Dendritic cell treated with granulocyte-macrophage colony-stimulating factor and Interleukin-4, amounts not matched to agents 40 ng/mL and 50 ng/mL, for 4 days (primary cell): ENCODE data around the gene POLA1.

Experiments
- H3K27ac Mint-ChIP-seq: one replicate; pipeline ENCODE4 v1.8.0; 2022; ENCODE audit warnings: mild to moderate bottlenecking, mixed read lengths
- H3K27me3 Mint-ChIP-seq: one replicate; pipeline ENCODE4 v1.8.0; 2022; ENCODE audit warnings: mild to moderate bottlenecking, mixed read lengths
- H3K36me3 Mint-ChIP-seq: one replicate; pipeline ENCODE4 v1.8.0; 2022; ENCODE audit warnings: low read depth, mixed read lengths
- H3K4me1 Mint-ChIP-seq: one replicate; pipeline ENCODE4 v1.8.0; 2022; ENCODE audit warnings: low read depth, mixed read lengths
- H3K4me3 Mint-ChIP-seq: one replicate; pipeline ENCODE4 v1.8.0; 2022; ENCODE audit warnings: mild to moderate bottlenecking, moderate library complexity, mixed read lengths
- H3K9me3 Mint-ChIP-seq: one replicate; pipeline ENCODE4 v1.8.0; 2022; ENCODE audit warnings: mixed read lengths
- intact Hi-C: fragments of 100-400 bp; cut with micrococcal nuclease; formaldehyde crosslinking; loops from one replicate; pipeline ENCODE4 v1.15.0; 2022

Gene POLA1

DNA sequence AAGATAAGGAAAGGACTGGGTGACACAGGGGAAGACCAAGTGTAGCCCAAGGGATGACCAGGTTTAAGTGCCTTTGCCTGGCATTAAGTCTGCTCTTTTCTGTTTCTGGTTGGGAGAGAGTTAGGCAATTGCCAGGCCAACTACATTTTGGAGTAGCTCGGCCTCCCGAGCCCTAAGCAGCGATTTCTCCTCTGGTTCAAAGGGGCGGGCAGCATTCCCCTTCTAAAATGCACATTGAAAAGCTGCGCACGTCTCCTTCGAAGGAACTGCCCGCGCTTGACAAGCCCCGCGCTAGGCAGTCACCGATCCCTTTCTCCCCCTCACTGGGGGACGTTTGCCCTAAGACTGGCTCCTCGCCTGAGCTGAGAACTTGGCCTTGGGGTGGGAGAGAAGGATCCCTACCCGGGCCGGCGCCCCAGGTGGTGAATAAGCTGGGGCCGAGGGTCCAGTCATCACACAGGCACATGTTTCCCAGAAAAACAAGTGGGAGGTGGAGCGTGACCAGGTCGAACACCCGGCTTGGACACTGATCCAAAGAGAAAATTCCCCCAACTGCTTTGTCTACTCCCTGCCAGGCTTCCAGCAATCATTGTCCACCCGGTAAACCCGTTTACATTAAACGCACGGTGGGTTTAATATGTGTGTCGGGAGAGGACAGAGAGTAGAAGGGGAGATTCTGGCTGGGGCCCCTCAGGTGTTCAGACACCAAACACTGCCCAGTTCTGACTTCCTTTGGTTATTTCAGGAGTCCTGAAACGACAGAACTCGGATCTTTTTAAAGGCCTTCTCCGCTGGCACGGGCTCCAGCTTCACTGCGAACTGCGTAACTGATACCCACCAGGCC is 318.1 kb downstream of the POLA1 start:
- Mint-ChIP-seq H3K27ac (no peak overlapping the region), H3K4me1 (peaks cover 21% of the 10 kb centered on the region), H3K36me3 (no peaks in the 10 kb centered on the region), H3K4me3 (no peak overlapping the region), H3K9me3 (no peaks in the 10 kb centered on the region), H3K27me3 (peaks cover 88% of the 10 kb centered on the region)
- intact Hi-C loops = no loop called here

DNA sequence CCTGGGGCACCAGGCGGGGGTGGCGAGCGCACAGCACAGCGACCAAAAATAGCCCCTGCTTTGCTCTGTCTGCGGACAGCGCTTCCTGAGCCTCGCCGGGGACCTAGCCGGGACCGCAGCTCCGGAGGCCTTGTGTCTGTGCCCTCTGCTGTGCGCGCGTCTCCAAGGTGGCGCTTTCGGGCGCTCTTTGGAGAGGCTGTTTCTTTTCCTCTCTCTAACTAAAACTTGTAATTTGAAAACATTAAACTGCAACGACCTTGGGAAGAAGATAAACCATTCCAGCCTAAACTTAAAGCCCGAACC is 318.7 kb downstream of the POLA1 start:
- intact Hi-C loops = no loop called here
- Mint-ChIP-seq H3K4me3 (no peak overlapping the region), H3K36me3 (no peaks in the 10 kb centered on the region), H3K9me3 (no peaks in the 10 kb centered on the region), H3K27me3 (peaks cover 90% of the 10 kb centered on the region), H3K4me1 (peaks cover 22% of the 10 kb centered on the region), H3K27ac (no peak overlapping the region)

DNA sequence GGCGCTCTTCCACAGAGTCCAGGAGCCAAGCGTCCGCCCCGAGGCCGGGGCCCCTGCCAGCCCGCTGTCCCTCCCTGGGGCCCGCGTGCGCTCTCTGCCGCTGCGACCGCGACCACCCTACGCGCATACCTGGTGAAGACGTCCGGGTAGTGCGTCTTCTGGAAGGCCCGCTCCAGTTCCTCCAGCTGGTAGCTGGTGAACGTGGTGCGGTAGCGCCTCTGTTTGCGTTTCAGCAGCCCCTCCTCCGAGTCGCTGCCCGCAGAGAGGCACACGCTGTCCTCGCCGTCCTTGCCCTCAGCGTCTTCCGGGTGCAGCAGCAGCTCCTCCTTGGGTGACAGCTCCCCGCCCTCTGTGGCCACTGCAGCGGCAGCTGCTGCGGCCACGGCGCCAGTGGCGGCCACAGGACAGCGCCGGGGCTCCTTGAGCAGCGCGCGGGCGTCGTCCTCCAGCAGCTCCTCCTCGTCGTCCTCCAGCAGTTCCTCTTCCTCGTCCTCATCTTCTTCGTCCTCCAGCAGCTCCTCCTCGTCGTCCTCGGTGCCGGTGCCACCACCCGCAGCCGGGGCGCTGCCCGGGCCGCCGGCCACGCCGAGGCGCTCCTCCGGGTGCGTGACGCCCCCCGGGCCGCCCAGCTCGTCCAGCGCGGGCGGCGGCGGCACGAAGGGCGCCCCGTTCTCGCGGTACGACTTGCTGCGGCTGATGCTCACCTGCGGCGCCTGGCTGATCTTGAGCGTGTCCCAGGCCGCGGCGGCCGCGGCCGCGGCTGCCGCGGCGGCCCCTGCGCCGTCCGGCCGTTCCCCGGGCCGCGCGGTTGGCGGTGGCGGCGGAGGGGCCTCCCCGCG is 319.3 kb downstream of the POLA1 start:
- intact Hi-C loops = no loop called here
- Mint-ChIP-seq H3K4me1 (peaks cover 27% of the 10 kb centered on the region), H3K9me3 (no peaks in the 10 kb centered on the region), H3K27ac (no peak overlapping the region), H3K4me3 (peak overlapping the region; percentile 80), H3K27me3 (peaks cover 90% of the 10 kb centered on the region), H3K36me3 (no peaks in the 10 kb centered on the region)

DNA sequence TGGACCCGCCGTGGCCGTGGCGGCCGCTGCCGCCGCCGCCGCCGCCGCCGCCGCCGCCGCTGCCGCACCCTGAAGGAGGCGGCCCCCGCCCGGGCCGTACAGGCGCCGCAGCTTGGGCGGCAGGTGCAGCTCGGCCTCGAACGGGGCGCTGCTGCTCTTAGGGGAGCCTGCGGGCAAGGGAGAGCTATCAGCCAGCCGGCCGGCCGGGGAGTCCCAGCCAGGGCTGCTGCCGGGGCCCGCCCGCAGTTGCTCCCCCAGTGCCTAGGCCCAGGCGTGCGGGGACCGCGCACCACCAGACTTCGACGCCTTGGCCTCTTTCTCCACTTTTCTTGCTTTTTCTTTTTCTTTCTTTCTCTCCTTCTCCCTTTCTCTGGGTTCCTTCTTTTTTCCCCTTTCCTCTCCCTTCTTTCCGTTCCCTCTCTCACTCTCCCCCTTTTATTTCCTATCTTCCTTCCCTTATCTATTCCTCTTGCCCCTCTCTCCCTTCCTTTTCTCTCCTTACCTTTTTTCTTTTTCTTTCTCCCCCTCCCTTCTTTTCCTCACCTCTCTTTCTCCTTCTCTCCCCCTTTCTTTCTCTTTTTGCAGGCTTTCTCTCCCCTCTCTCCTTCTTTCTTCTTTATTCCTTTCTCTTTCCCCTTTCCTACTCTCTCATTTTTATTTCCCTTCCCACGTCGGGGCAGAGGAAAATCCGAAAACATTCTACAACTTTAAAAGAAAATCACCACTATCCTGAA is 320.1 kb downstream of the POLA1 start:
- H3K27me3 Mint-ChIP-seq = peaks cover 85% of the 10 kb centered on the region
- no peak overlapping the region for H3K27ac Mint-ChIP-seq
- peaks cover 27% of the 10 kb centered on the region for H3K4me1 Mint-ChIP-seq
- no peaks in the 10 kb centered on the region for H3K9me3 Mint-ChIP-seq
- peak overlapping the region; percentile 64 for H3K4me3 Mint-ChIP-seq
- intact Hi-C loops = no loop called here
- no peaks in the 10 kb centered on the region for H3K36me3 Mint-ChIP-seq

DNA sequence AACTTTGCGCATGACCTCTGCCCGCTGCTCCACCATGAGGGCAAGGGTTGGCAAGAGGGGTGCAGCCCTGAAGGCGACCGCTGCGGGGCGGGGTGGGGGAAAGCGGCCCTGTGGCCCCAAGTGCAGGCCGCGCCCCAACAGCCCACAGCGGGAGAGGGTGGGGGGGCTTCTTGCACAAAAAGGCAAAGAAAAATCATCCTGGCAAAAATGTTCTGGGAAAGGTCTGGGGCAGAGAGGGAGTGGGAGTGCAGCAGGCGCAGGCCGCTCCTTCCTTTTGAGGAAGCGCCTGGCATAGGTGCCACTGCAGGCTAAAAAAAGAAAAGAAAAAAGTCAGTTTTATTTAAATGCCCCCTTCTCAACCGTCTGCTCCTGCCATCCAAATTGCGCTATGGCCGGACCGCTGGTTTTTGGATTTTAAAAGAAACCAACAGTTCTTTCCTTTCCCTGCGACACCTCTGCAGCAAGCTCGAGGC is 320.7 kb downstream of the POLA1 start:
- H3K36me3 Mint-ChIP-seq = no peaks in the 10 kb centered on the region
- no peak overlapping the region for H3K27ac Mint-ChIP-seq
- H3K27me3 Mint-ChIP-seq = peaks cover 84% of the 10 kb centered on the region
- no peaks in the 10 kb centered on the region for H3K9me3 Mint-ChIP-seq
- intact Hi-C loops = no loop called here
- H3K4me3 Mint-ChIP-seq = peak overlapping the region; percentile 64
- H3K4me1 Mint-ChIP-seq = peaks cover 27% of the 10 kb centered on the region

DNA sequence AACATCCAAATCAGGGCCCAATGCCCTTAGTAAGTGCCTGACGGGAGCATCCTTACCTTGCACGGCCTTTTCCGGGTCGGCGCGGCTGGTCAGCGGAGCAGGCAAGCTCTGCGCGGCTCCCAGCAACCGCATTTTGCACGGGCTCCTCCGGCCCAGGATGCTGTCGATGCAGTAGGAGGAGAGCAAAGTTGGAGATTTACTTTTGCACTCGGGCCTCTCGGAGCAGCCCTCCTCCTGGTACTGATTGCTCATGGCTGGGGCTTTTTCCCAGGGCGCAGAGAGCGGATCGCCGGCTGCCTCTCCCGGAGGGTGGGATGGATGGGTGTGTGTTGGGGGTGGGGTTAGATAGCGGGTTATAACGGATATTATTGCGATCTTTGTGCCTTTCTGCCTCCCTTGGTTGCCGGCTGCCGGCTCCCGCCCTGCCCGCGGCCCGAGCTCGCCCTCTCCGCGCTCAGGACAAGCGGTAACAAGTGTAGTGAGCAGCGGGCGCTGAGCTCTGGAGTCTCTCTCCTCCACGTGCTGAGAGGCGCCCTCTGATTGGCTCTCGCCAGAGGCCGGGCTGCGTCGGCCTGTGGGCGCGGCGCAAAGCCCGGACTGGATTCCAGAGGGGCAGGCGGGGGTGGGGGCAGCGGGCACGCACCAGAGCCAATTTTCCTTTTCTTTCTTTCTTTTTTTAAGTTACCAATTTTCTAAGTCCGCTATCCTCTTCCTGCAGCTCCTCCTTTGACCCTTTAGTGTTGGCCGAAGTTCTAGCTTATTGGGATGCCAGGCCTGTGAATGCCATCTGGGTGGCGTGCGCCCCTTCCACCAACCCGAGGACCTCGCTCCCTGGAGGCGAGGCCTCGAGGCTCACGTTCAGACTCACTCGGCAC is 322.0 kb downstream of the POLA1 start, which contains the start of gene ARX:
TSS of gene ARX (minus strand) at position 480 of the 875 bp plus-strand sequence. CDS start at position 252, 228 bp downstream.
- peak within 1 kb of the TSS; percentile 34 for H3K4me3 Mint-ChIP-seq
- no peaks in the 10 kb centered on the region for H3K9me3 Mint-ChIP-seq
- H3K4me1 Mint-ChIP-seq = peaks cover 34% of the 10 kb centered on the region
- peaks cover 82% of the 10 kb centered on the region for H3K27me3 Mint-ChIP-seq
- no peaks in the 10 kb centered on the region for H3K36me3 Mint-ChIP-seq
- intact Hi-C loops = no loop called here
- H3K27ac Mint-ChIP-seq = no peak within 1 kb of the TSS

DNA sequence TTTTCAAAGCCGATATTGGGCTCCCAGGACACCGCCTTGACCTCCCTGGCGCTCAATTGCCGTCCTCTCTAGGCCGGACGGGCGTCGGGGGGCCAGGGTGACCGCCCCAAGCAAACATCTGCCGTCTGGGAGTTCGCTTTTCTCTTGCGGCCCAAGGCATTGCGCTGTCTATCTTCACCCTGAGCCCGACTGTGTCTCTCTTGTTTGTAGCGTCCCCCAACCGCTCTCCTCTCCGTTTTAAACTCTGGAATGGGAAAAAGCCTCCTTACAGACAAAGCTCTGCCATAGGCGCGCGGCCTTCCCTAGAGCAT is 322.6 kb downstream of the POLA1 start:
- peaks cover 81% of the 10 kb centered on the region for H3K27me3 Mint-ChIP-seq
- peak overlapping the region; percentile 32 for H3K4me3 Mint-ChIP-seq
- intact Hi-C loops = no loop called here
- H3K4me1 Mint-ChIP-seq = peaks cover 38% of the 10 kb centered on the region
- no peaks in the 10 kb centered on the region for H3K36me3 Mint-ChIP-seq
- H3K27ac Mint-ChIP-seq = no peak overlapping the region
- no peaks in the 10 kb centered on the region for H3K9me3 Mint-ChIP-seq

DNA sequence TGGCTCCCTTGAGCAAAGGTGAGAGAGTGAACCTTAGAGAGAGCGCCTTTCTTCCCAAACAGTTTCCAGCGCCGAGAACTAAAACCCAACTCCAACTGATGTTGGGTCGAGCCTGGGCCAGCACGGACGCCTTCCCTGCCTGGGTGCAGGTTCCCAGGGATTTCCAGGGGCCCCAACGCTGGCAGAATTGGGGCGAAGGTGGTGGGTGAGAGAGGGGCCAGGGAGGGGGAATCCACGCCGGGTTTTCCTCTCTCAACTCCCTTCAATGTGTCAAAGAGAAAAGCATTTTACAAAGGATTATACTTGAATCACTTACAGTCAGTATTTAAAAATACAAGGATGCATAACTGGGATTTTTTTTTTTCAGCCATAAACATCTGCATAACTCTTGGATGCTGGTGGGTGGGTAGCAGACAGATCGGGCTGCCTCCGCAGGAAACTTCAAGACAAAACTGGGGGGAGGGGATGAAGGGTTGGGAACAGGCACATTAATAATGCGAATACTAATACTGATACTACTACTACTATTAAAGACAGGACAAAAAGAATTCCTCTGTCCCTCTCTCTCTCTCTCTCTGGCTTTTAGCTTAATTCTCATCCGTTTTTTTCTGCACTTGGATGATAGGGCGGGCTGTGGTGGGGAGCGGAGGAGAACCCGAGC is 323.4 kb downstream of the POLA1 start:
- intact Hi-C loops = no loop called here
- Mint-ChIP-seq H3K4me3 (peak overlapping the region; percentile 65), H3K27me3 (peaks cover 81% of the 10 kb centered on the region), H3K36me3 (no peaks in the 10 kb centered on the region), H3K9me3 (no peaks in the 10 kb centered on the region), H3K27ac (no peak overlapping the region), H3K4me1 (peaks cover 46% of the 10 kb centered on the region)

DNA sequence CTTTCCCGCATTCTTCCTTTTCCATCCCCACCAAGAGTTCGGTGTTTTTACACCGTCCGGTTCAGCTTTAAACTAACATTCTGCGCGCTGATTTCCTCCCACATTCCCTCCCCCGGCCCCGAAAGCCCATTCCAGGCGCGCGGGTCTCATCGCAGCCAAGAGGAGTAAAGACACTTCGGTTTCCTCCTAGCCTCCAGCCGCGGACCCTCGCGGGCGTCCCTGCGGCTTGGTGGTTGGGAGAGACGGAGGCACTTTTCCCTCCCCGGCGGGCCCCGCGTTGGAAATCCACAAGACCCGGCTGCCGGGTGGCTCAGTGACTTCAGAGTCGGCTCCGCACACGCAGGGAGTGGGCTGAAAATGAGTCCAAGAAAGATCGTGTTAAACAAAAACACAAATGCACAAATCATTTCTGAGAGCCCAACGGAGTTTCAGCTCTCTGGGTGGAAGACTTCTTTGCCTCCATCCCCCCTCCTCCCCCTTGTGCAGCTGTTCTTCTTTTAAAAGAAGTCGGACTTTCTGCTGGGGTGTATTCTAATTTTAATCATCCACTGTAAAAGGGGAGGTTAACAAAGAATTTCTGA is 324.0 kb downstream of the POLA1 start:
- H3K4me1 Mint-ChIP-seq = peaks cover 48% of the 10 kb centered on the region
- peaks cover 81% of the 10 kb centered on the region for H3K27me3 Mint-ChIP-seq
- no peak overlapping the region for H3K27ac Mint-ChIP-seq
- intact Hi-C loops = no loop called here
- no peaks in the 10 kb centered on the region for H3K36me3 Mint-ChIP-seq
- H3K9me3 Mint-ChIP-seq = no peaks in the 10 kb centered on the region
- H3K4me3 Mint-ChIP-seq = peak overlapping the region; percentile 65

DNA sequence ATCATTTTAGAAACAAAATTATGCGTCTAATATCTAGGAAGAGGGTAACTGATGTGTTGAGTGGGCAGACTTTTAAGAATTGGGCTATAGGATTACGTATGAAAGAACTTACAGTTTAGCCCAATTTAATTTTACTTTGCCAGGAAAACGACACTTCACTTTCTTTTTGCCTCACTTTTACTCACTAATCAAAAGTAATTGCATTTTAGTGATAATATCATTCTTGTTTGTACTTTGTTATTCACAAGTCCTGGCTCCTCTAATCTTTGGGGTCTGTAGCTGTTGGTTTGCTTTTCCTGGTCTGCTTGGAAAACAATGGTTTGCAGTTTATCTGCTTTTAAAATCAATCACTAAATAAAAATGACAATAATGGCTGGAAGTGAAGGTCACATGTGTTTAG is 325.0 kb downstream of the POLA1 start:
- Mint-ChIP-seq H3K27me3 (peaks cover 84% of the 10 kb centered on the region), H3K9me3 (no peaks in the 10 kb centered on the region), H3K36me3 (no peaks in the 10 kb centered on the region), H3K27ac (no peak overlapping the region), H3K4me3 (no peak overlapping the region), H3K4me1 (peaks cover 48% of the 10 kb centered on the region)
- intact Hi-C loops = no loop called here

DNA sequence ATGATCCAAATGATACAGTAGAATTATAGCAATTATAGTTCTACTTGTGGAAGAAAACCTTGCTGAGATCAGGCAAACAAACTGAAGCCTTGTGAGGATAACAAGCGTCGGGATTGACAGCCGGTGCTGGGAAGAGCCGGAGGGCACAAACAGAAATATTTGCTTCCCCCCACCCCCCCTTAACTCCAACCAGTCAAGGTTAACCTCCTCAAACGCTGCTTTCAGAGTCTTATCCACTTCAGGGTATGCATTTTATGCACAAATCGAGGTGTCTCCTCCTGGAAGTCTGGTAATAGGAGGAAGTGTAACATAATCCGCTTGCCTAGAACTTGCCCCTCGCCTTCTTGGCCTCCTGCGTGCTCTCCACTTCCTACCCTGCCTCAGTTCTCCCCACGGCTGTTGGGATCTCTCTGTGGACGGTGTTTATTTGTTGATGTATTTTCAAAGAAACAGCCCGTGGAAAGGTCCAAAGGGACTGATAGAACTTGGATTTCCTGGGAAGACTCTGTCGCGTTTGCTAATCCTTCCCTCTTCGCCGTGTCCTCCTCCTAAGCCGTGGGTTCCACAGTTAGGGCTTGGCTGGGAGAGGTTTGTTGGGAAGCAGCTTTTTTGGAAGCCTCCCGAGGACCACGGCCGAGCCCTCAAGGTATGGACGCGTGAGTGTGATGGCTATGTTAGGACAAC is 326.1 kb downstream of the POLA1 start:
- Mint-ChIP-seq H3K4me3 (peak overlapping the region; percentile 39), H3K27me3 (peaks cover 85% of the 10 kb centered on the region), H3K27ac (no peak overlapping the region), H3K9me3 (no peaks in the 10 kb centered on the region), H3K4me1 (peaks cover 41% of the 10 kb centered on the region), H3K36me3 (no peaks in the 10 kb centered on the region)
- intact Hi-C loops = loop anchor here (5.0 kb wide), 1 partner anchor 183 kb away; no protein-coding TSS in a partner anchor

DNA sequence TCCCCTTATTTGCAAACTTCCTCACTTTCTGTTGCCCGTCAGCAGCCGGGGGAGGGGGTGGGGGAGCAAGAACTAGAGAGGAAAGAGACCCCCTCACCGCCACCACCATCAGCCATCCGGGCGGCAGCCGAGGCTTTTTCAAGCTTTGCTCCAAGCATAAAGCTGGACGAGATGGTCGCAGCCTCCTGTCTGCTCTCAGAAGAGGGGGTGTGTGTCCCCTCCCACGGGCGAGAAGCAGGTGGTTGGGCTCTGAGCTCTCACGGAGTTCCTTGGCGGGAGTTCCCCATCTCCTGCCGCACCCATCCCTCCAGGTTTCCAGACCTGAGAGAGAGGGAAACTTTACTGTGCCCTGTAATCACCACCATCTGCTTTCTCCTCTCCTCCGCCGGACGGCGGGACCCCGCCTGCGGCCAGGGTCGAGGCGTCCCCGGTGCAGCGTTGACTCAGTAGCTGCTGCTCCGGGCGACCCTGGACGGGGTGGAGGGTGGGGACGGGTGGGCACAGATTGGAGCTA is 326.7 kb downstream of the POLA1 start:
- H3K4me3 Mint-ChIP-seq = peak overlapping the region; percentile 39
- H3K27me3 Mint-ChIP-seq = peaks cover 85% of the 10 kb centered on the region
- H3K9me3 Mint-ChIP-seq = no peaks in the 10 kb centered on the region
- intact Hi-C loops = loop anchor here (5.0 kb wide), 1 partner anchor 183 kb away; no protein-coding TSS in a partner anchor
- no peaks in the 10 kb centered on the region for H3K36me3 Mint-ChIP-seq
- no peak overlapping the region for H3K27ac Mint-ChIP-seq
- H3K4me1 Mint-ChIP-seq = peaks cover 39% of the 10 kb centered on the region
